Peyer's patch (tissue), 4 donors: Measurements from ENCODE around the gene CCDC116. TPM values are rescaled to one million over a fixed set of nuclear protein-coding genes. Genes with fewer than 3 reads are reported as not detected.

Experiments used
- DNase-seq, 3 donors: peaks; one replicate each; pipeline ENCODE4 v3.0.0-alpha.2; 2017 to 2019
- H3K27ac ChIP-seq, 4 donors: fragments of 200-600 bp; sonication (generic); one replicate each; pipeline ENCODE4 v1.5.1; 2016 to 2019
- H3K27me3 ChIP-seq, 2 donors: fragments of 200-600 bp; sonication (generic); one replicate each; pipeline ENCODE4 v1.5.1; 2019
- H3K36me3 ChIP-seq, 3 donors: fragments of 200-600 bp; sonication (generic); one replicate each; pipeline ENCODE4 v1.5.1; 2016 to 2019
- H3K4me1 ChIP-seq, 4 donors: fragments of 200-600 bp; sonication (generic); one replicate each; pipeline ENCODE4 v1.5.1; 2016 to 2019
- H3K4me3 ChIP-seq, 4 donors: fragments of 200-600 bp; sonication (generic); 1 replicate in 3 of 4; 2 replicates in 1 of 4; pipeline ENCODE4 v1.5.1; 2016 to 2019; ENCODE audit warnings: mild to moderate bottlenecking in 1 of 4
- H3K9me3 ChIP-seq, 4 donors: fragments of 200-600 bp; sonication (generic); one replicate each; pipeline ENCODE4 v1.5.1; 2016 to 2019; ENCODE audit warnings: mild to moderate bottlenecking in 1 of 4
- CTCF ChIP-seq, 6 experiments: fragments of 450-650 bp in 4 of 6; fragments of 200-600 bp in 2 of 6; sonication (generic) in 1 of 6; IDR thresholded peaks; one replicate each; pipeline ENCODE4 v1.5.1; 2017 to 2019; ENCODE audit warnings: antibody characterized with exemption in 6 of 6, mild to moderate bottlenecking in 3 of 6, moderate library complexity in 1 of 6
- POLR2A ChIP-seq, 2 donors: fragments of 450-650 bp; IDR thresholded peaks; one replicate each; pipeline ENCODE4 v1.5.1; 2017; ENCODE audit warnings: antibody characterized with exemption in 2 of 2, mild to moderate bottlenecking in 2 of 2, moderate library complexity in 2 of 2
- small RNA-seq, 2 donors: library from RNA; depleted of rRNA; stranded (forward); fragments of <200 nt; gene quantifications; one replicate each; pipeline ENCODE3, GENCODE V24; 2016
- total RNA-seq, 4 donors: library from RNA; depleted of rRNA; stranded (reverse); fragments of >200 nt; gene quantifications; one replicate each; pipeline ENCODE4 v1.1.0, GENCODE V29; 2016

The CCDC116 gene
- total RNA-seq, 4 donors from 2014 or later, result 0.80 to 2.6 TPM; not detected in 2

- H3K4me1 ChIP-seq, result no peaks in the 10 kb centered on the region
- no peaks in the 10 kb centered on the region for H3K27me3 ChIP-seq
- H3K4me3 ChIP-seq, result no peak overlapping the region
- H3K27ac ChIP-seq, result no peak overlapping the region
- DNase-seq, result no peak
- TF ChIP-seq CTCF (IDR thresholded peaks at IDR 0.05) (no peak), POLR2A (IDR thresholded peaks at IDR 0.05) (no peak)
- no peaks in the 10 kb centered on the region for H3K9me3 ChIP-seq
- H3K36me3 ChIP-seq, result peaks cover 0 to 77% (median 0%) of the 10 kb centered on the region in 3 donors
Observed at GRCh38 chr22:21684492-21685163, 52.1 kb downstream of the CCDC116 start.

DNA sequence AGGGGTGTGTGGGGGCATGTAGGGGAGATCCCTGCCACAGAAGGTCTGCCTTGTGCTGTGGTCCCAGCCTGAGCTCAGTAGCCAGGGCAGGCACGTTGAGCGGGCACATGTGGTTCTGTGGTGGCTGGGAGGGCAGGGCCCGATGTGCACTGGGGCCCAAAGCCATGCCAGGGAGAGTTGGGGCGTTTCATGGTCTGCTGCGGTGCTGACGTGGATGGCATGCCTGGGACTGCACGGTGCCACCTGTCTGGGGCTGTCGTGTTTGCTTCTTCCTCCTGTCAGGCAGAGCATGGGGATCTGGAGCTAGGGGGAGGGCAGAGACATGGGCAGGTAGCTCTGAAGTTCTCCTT, 52.6 kb downstream of the CCDC116 start:
- Histone ChIP-seq H3K27me3 (no peaks in the 10 kb centered on the region), H3K4me3 (no peak overlapping the region), H3K9me3 (no peaks in the 10 kb centered on the region), H3K36me3 (peaks cover 0 to 82% (median 0%) of the 10 kb centered on the region in 3 donors), H3K4me1 (no peaks in the 10 kb centered on the region), H3K27ac (no peak overlapping the region)
- DNase-seq, result no peak
- TF ChIP-seq POLR2A (IDR thresholded peaks at IDR 0.05) (no peak), CTCF (IDR thresholded peaks at IDR 0.05) (no peak)

GRCh38 chr22:21686193-21686608, 53.6 kb downstream of the CCDC116 start:
- TF ChIP-seq POLR2A (IDR thresholded peaks at IDR 0.05), result no peak
- TF ChIP-seq CTCF (IDR thresholded peaks at IDR 0.05), result no peak
- no peaks in the 10 kb centered on the region for H3K4me1 ChIP-seq
- no peaks in the 10 kb centered on the region for H3K27me3 ChIP-seq
- peaks cover 0 to 81% (median 0%) of the 10 kb centered on the region in 3 donors for H3K36me3 ChIP-seq
- H3K27ac ChIP-seq, result no peak overlapping the region
- H3K4me3 ChIP-seq, result no peak overlapping the region
- H3K9me3 ChIP-seq, result no peaks in the 10 kb centered on the region
- no peak for DNase-seq

Small RNAs within 50 kb of the gene (small RNA-seq; reads per million reads assigned to genes)
- 0 to 1.2 reads per million in 2 donors for gene MIR301B

Other genes starting within 250 kb of the CCDC116 start
- gene RIMBP3B, start 249.0 kb upstream of the CCDC116 start, total RNA-seq, result not detected
- 1 to 10 TPM; 5.0 to 9.5 (median 7.4) TPM for gene HIC2, start 215.4 kb upstream of the CCDC116 start, total RNA-seq
- gene TMEM191C, start 165.4 kb upstream of the CCDC116 start, total RNA-seq, result 10 to 100 TPM in 1 of 4 donors, 1 to 10 TPM in 2, under 1 TPM in 1; 0.83 to 14.5 (median 4.0) TPM
- gene RIMBP3C, start 81.3 kb upstream of the CCDC116 start, total RNA-seq, result under 1 TPM in 2 of 4 donors, not detected in 2; 0.54 to 0.83 TPM
- gene UBE2L3, start 65.0 kb upstream of the CCDC116 start, total RNA-seq, result 10 to 100 TPM; 42.1 to 69.7 (median 50.1) TPM
- 10 to 100 TPM; 36.3 to 54.2 (median 38.8) TPM for gene YDJC, start 2.7 kb upstream of the CCDC116 start, total RNA-seq
- 10 to 100 TPM; 14.9 to 49.2 (median 30.0) TPM for gene SDF2L1, start 9.5 kb downstream of the CCDC116 start, total RNA-seq
- gene PPIL2, start 33.3 kb downstream of the CCDC116 start, total RNA-seq, result 100 to 1,000 TPM in 1 of 4 donors, 10 to 100 TPM in 3; 55.0 to 131 (median 92.4) TPM
- 1 to 10 TPM; 3.3 to 4.8 (median 3.4) TPM for gene YPEL1, start 103.0 kb downstream of the CCDC116 start, total RNA-seq
- gene MAPK1, start 234.9 kb downstream of the CCDC116 start, total RNA-seq, result 10 to 100 TPM; 38.9 to 49.5 (median 43.2) TPM